Globus pallidus (tissue), 1 donor: ENCODE results near the gene CXCL11.
"Not testable (repeated sequence)": the region's sequence is repeated elsewhere in the genome, so short reads cannot be mapped to it uniquely, and the experiment has no call there.

Experiments used
- DNase-seq: peaks from one replicate; pipeline ENCODE4 v3.0.0-alpha.2; 2015; ENCODE audit warnings: low spot score

CXCL11 gene

GRCh38 chr4:76035799-76036380 is at the start of gene CXCL11:
TSS of gene CXCL11 (minus strand) at chr4:76036070. CDS start at chr4:76035987, 83 bp downstream.
- DNase-seq, result no peak

GRCh38 chr4:76084542-76084941 is 48.7 kb upstream of the CXCL11 start:
- no peak for DNase-seq

- no peak for DNase-seq
These were observed 47.6 kb upstream of the CXCL11 start for GRCh38 chr4:76083386-76083988.

- no peak for DNase-seq
These were observed 42.3 kb upstream of the CXCL11 start for GRCh38 chr4:76078033-76078613.

- DNase-seq, result no peak
These were observed 39.2 kb upstream of the CXCL11 start for GRCh38 chr4:76074993-76075600.

- DNase-seq, result peak; percentile 25
These were observed 38.6 kb upstream of the CXCL11 start, which contains the start of gene ART3 for GRCh38 chr4:76074468-76074867. TSS of gene ART3 (plus strand) at chr4:76074709. CDS start at chr4:76075890, 1,181 bp downstream.

GRCh38 chr4:76072760-76073159 is 36.9 kb upstream of the CXCL11 start:
- DNase-seq, result no peak

- peak; percentile 79 for DNase-seq
These were observed 31.9 kb upstream of the CXCL11 start for GRCh38 chr4:76067652-76068286.

- DNase-seq, result no peak
These were observed 30.7 kb upstream of the CXCL11 start for GRCh38 chr4:76066546-76066945.

GRCh38 chr4:76061982-76062381 is 26.1 kb upstream of the CXCL11 start:
- no peak for DNase-seq

GRCh38 chr4:76061421-76061820 is 25.6 kb upstream of the CXCL11 start:
- DNase-seq, result no peak

- DNase-seq, result no peak
These were observed 24.6 kb upstream of the CXCL11 start for GRCh38 chr4:76060506-76060905.

- no peak for DNase-seq
These were observed 23.9 kb upstream of the CXCL11 start for GRCh38 chr4:76059750-76060149.

- no peak for DNase-seq
These were observed 23.1 kb upstream of the CXCL11 start for GRCh38 chr4:76058888-76059426.

- no peak for DNase-seq
These were observed 22.4 kb upstream of the CXCL11 start for GRCh38 chr4:76058302-76058701.

GRCh38 chr4:76055421-76055820 is 19.6 kb upstream of the CXCL11 start:
- DNase-seq, result no peak

GRCh38 chr4:76055016-76055415 is 19.1 kb upstream of the CXCL11 start:
- DNase-seq, result no peak

- no peak for DNase-seq
These were observed 17.9 kb upstream of the CXCL11 start for GRCh38 chr4:76053730-76054129.

- DNase-seq, result not testable (repeated sequence)
These were observed 14.7 kb upstream of the CXCL11 start for GRCh38 chr4:76050560-76051050.

GRCh38 chr4:76049860-76050416 is 14.1 kb upstream of the CXCL11 start:
- DNase-seq, result not testable (repeated sequence)

GRCh38 chr4:76044686-76045085 is 8.8 kb upstream of the CXCL11 start:
- not testable (repeated sequence) for DNase-seq

GRCh38 chr4:76043306-76043705 is 7.4 kb upstream of the CXCL11 start:
- not testable (repeated sequence) for DNase-seq
